NB4 (cell line): ENCODE measurements around the gene PLEKHG2.

Experiments used
- DNase-seq: peaks from one replicate; pipeline ENCODE4 v3.0.0; 2010; ENCODE audit warnings: low read depth
- H3K4me3 ChIP-seq: one replicate; pipeline ENCODE4 v1.5.1; 2011; ENCODE audit warnings: mild to moderate bottlenecking, low read depth, low read length, moderate library complexity
- MYC ChIP-seq: IDR thresholded peaks from 2 replicates; pipeline ENCODE4 v1.6.1; 2011; ENCODE audit warnings: low read depth, low read length
- POLR2A ChIP-seq: IDR thresholded peaks from 2 replicates; pipeline ENCODE4 v1.6.1; 2011; ENCODE audit warnings: mild to moderate bottlenecking; ENCODE audit not compliant: insufficient read length; ENCODE audit errors: extremely low read depth
- TF ChIP-seq, protein P1 (sequence below): IDR thresholded peaks from 2 replicates; pipeline ENCODE4 v1.6.1; 2011; ENCODE audit warnings: low read depth, low read length
- TF ChIP-seq, protein P2 (sequence below): IDR thresholded peaks from one replicate; pipeline ENCODE4 v1.5.1; 2012; ENCODE audit warnings: low read depth, low read length

PLEKHG2 gene

DNA sequence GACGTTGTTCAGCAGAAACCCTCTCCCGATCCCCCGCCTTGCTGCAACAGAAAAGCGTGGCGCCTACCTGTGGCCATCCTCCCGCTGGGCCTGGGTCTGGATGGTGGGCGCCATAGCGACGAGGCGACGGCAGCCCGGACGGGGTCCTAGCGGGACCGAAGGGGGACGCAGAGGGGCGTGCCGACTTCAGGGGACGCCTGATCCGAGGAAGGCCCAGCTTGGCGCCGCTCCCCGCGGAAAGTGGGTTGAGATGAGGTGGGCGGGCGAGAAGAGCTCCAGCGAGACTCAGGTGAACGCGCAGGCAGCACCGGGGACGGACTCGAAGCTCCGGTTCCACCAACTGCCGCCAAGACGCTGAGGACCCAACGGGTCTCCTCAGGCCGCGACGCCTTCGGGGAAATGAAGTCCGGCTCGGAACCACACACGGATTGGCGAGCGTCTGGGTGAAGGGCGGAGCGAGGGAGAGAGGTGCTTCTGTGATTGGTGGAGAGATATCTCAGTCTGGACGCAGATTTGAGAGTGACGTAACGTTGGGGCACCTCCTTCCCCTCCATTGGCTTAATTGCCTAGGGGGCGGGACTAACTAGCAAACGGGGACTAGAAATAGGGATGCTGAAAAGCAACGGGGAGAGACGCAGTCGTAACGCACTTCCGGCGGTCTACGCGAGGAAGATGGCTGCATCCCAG, 21.6 kb upstream of the PLEKHG2 start, which contains the start of the genes MED29 and PAF1:
Gene MED29 (plus strand): TSS at position 628 of the 687 bp plus-strand sequence. CDS start 45 bp downstream, at position 673.
Gene PAF1 (minus strand): TSS at position 356 of the 687 bp plus-strand sequence. CDS start 242 bp downstream, at position 114.
- H3K4me3 ChIP-seq, result peak within 1 kb of the TSS; percentile 95
- no peak for TF ChIP-seq MYC
- TF ChIP-seq, protein P1, sequence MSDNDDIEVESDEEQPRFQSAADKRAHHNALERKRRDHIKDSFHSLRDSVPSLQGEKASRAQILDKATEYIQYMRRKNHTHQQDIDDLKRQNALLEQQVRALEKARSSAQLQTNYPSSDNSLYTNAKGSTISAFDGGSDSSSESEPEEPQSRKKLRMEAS, result 0 out of 2 replicates have a peak, but pooled peaks have one; percentile 15
- TF ChIP-seq, protein P2, sequence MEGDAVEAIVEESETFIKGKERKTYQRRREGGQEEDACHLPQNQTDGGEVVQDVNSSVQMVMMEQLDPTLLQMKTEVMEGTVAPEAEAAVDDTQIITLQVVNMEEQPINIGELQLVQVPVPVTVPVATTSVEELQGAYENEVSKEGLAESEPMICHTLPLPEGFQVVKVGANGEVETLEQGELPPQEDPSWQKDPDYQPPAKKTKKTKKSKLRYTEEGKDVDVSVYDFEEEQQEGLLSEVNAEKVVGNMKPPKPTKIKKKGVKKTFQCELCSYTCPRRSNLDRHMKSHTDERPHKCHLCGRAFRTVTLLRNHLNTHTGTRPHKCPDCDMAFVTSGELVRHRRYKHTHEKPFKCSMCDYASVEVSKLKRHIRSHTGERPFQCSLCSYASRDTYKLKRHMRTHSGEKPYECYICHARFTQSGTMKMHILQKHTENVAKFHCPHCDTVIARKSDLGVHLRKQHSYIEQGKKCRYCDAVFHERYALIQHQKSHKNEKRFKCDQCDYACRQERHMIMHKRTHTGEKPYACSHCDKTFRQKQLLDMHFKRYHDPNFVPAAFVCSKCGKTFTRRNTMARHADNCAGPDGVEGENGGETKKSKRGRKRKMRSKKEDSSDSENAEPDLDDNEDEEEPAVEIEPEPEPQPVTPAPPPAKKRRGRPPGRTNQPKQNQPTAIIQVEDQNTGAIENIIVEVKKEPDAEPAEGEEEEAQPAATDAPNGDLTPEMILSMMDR, result no peak
- peak; percentile 77 for TF ChIP-seq POLR2A
- DNase-seq, result peak; percentile 98

DNA sequence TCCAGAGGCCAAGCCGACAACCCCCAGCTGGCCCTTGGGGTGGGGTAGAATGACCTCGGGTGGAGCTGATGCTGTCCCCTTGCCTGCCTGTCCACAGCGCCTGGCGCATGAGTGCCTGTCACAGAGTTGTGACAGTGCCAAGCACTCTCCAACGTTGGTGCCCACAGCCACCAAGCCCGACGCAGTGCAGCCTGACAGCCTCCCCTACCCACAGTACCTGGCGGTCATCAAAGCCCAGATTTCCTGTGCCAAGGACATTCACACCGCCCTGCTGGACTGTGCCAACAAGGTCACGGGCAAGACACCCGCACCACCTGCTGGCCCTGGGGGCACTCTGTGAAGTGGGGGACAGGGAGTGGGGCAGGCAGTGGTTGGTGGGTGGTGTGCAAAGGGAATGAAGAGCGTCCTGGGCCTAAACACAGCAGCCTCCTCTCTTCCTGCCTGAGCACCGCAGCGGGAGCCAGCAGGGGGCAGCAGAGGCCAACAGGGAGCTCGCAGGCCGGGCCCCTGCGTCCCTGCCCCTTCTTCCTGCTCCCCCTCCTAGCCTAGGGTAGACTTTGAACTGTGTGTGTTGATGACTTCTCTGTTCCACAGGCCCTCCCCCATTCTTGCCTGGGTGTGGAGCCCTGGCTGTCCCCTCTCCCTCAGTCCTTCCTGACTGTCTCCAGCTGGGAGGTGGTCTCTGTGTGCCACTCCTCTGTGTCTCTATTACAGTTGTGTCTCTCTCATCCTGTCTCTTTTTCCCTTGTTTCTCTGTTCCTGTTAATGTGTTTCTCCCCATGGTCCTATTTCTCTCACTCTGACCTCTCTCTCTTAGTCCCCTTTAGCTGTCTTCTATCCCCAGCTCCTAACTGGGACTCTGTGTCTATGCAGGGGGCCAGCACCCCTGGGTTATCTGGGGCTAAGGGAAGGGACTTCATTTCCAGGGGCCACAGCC, 14.8 kb upstream of the PLEKHG2 start:
- DNase-seq, result peak; percentile 87
- TF ChIP-seq, protein P2, result peak; percentile 84
- TF ChIP-seq MYC (no peak), POLR2A (no peak)
- TF ChIP-seq, protein P1, result no peak
- H3K4me3 ChIP-seq, result no peak overlapping the region

DNA sequence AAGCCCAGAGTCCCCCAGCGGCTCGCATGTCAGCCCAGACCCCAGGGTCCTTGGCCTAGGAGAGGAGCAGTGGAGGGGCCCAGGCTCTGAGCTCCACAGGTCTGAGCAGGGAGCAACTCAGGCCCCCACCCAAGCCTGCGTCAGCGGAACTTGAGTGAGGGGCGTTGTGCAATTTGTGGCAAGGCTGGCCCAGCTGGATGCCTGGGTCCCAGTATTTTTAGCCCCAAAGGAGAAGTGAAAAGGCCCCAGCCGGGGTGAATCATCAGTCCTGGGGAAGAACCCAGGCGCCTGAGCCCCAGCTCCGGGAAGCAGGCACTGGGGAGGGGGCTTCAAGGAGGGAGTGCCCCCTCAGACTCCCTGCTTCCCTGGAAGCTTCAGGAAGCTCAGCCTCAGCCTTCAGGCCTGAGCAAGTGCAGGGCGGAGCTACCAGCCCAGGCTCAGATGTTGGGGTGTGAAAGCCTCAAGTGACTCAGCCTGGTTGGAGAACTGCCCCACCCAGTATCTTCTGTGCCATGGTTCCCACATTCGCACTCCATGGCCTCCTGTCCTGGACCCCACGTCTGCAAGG, 14.1 kb upstream of the PLEKHG2 start:
- TF ChIP-seq, protein P1, result no peak
- TF ChIP-seq, protein P2, result no peak
- no peak for TF ChIP-seq POLR2A
- no peak for TF ChIP-seq MYC
- peak; percentile 87 for DNase-seq

DNA sequence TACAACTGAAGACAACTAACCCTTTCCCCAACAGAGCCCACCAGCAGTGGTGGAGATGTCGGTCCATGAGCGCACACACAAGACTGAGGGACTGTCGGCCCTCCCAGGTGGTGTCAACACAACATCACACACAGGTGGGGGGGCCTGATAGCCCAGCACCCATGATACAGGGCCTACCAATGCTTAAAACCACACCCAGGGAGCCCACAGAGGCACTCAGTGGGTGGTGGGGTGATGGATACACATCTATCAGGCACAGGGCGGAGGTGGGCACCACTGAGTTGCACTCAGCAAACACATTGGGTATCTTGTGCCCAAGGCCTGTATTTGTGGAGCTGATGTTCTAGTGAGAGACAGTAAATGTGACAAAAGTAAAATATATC, 12.8 kb upstream of the PLEKHG2 start:
- TF ChIP-seq, protein P1, result no peak
- no peak for TF ChIP-seq POLR2A
- TF ChIP-seq, protein P2, result no peak
- no peak for TF ChIP-seq MYC
- DNase-seq, result no peak
- no peak overlapping the region for H3K4me3 ChIP-seq

More for the DNA sequence above, 14.1 kb upstream of the PLEKHG2 start:
- no peak overlapping the region for H3K4me3 ChIP-seq

DNA sequence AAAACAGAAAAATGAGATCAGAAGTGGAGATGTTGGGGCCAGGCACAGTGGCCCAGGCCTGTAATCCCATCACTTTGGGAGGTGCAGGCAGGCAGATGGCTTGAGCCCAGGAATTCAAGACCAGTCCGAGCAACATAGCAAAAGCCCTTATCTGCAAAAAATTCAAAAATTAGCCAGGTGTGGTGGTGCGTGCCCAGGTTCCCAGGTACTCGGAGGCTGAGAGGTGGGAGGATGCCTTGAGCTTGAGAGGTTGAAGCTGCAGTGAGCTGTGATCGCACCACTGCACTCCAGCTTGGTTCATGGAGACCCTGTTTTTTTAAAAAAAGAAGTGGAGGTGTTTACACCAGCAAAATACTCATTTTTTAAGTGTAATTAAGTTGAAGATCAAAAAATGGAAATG, 12.4 kb upstream of the PLEKHG2 start:
- TF ChIP-seq, protein P1, result no peak
- TF ChIP-seq MYC (no peak), POLR2A (no peak)
- TF ChIP-seq, protein P2, result no peak
- no peak for DNase-seq

More for the DNA sequence above, 12.4 kb upstream of the PLEKHG2 start:
- H3K4me3 ChIP-seq, result no peak overlapping the region
